Neural progenitor cell (in vitro differentiated cells): Measurements from ENCODE around the gene MAGOHB. TPM values are rescaled to one million over a fixed set of nuclear protein-coding genes. Genes with fewer than 3 reads are reported as not detected.

Experiments used
- DNase-seq: peaks from one replicate; pipeline ENCODE4 v3.0.0-alpha.2; 2016; ENCODE audit warnings: low spot score
- H2AFZ ChIP-seq: fragments of 200-600 bp; sonication (generic); replicated peaks from 2 replicates; pipeline ENCODE4 v1.6.1; 2016; ENCODE audit warnings: antibody characterized with exemption
- H3F3A ChIP-seq: fragments of 200-600 bp; sonication (generic); 2 replicates; pipeline ENCODE4 v1.6.1; 2016; ENCODE audit warnings: antibody characterized with exemption, low read depth
- H3K27ac ChIP-seq: fragments of 200-600 bp; sonication (generic); 2 replicates; pipeline ENCODE4 v1.5.1; 2016; ENCODE audit warnings: mild to moderate bottlenecking
- H3K27me3 ChIP-seq: fragments of 200-600 bp; sonication (generic); 2 replicates; pipeline ENCODE4 v1.6.1; 2016; ENCODE audit warnings: mild to moderate bottlenecking, moderate library complexity
- H3K36me3 ChIP-seq: fragments of 200-600 bp; sonication (generic); 2 replicates; pipeline ENCODE4 v1.5.1; 2016
- H3K4me1 ChIP-seq: fragments of 200-600 bp; sonication (generic); 2 replicates; pipeline ENCODE4 v1.6.1; 2016; ENCODE audit warnings: mixed run types
- H3K4me2 ChIP-seq: fragments of 200-600 bp; sonication (generic); 2 replicates; pipeline ENCODE4 v1.6.1; 2016
- H3K4me3 ChIP-seq: fragments of 200-600 bp; sonication (generic); 2 replicates; pipeline ENCODE4 v1.5.1; 2016
- H3K79me2 ChIP-seq: fragments of 200-600 bp; sonication (generic); 2 replicates; pipeline ENCODE4 v1.6.1; 2016; ENCODE audit warnings: low read depth
- H3K9ac ChIP-seq: fragments of 200-600 bp; sonication (generic); 2 replicates; pipeline ENCODE4 v1.6.1; 2016
- H3K9me3 ChIP-seq: fragments of 200-600 bp; sonication (generic); 2 replicates; pipeline ENCODE4 v1.5.1; 2016; ENCODE audit warnings: low read depth
- H4K20me1 ChIP-seq: fragments of 200-600 bp; sonication (generic); 2 replicates; pipeline ENCODE4 v1.6.1; 2016; ENCODE audit warnings: low read depth
- H3K27ac Mint-ChIP-seq: 3 replicates; pipeline ENCODE4 v1.8.0; 2021; ENCODE audit warnings: mixed read lengths
- H3K27me3 Mint-ChIP-seq: 2 replicates; pipeline ENCODE4 v1.8.0; 2022; ENCODE audit warnings: low read depth, mild to moderate bottlenecking, inconsistent platforms, moderate library complexity, mixed read lengths; ENCODE audit not compliant: insufficient read depth
- H3K36me3 Mint-ChIP-seq: 3 replicates; pipeline ENCODE4 v1.8.0; 2021; ENCODE audit warnings: mixed read lengths
- H3K4me1 Mint-ChIP-seq: 3 replicates; pipeline ENCODE4 v1.8.0; 2021; ENCODE audit warnings: mixed read lengths
- H3K4me3 Mint-ChIP-seq: 3 replicates; pipeline ENCODE4 v1.8.0; 2021; ENCODE audit warnings: mild to moderate bottlenecking, moderate library complexity, mixed read lengths
- H3K9me3 Mint-ChIP-seq: 3 replicates; pipeline ENCODE4 v1.8.0; 2020; ENCODE audit warnings: mixed read lengths
- EZH2 ChIP-seq: fragments of 200-600 bp; sonication (generic); IDR thresholded peaks from 2 replicates; pipeline ENCODE4 v1.6.1; 2017; ENCODE audit warnings: antibody characterized with exemption, mild to moderate bottlenecking, moderate library complexity
- EZH2phosphoT487 ChIP-seq: fragments of 200-600 bp; sonication (generic); IDR thresholded peaks from 2 replicates; pipeline ENCODE4 v1.6.1; 2017; ENCODE audit warnings: antibody characterized with exemption
- total RNA-seq: library from RNA; depleted of rRNA; stranded (reverse); fragments of >200 nt; gene quantifications from 2 replicates; pipeline ENCODE4 v1.2.3, GENCODE V29; 2015; ENCODE audit warnings: low replicate concordance
- TF ChIP-seq, protein P1 (sequence below): fragments of 200-600 bp; sonication (generic); IDR thresholded peaks from 2 replicates; pipeline ENCODE4 v1.5.1; 2017; ENCODE audit warnings: antibody characterized with exemption, mild to moderate bottlenecking

Gene MAGOHB
- total RNA-seq, 1 donor from 2014 or later: 53.5 TPM

DNA sequence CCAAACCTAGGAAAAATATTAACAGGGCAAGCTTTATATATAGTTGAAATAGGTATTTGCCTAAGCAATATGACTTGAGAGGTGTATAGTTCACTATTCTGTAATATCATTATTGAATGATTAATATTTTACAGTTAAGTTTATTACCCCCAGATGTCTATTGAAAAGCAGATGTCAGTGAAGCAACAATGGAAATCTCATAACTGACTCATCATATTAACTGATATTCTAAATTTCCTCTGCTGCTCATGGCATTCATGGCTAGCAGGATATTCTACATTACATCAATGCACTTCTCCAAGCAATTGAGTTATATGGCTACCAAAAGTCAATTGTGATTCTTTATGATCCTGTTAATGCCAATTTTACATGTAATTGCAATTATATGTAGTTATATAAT, 9.7 kb upstream of the MAGOHB start:
- H3K36me3 Mint-ChIP-seq: no peaks in the 10 kb centered on the region
- no peak for DNase-seq
- no peak for TF ChIP-seq EZH2phosphoT487
- Histone ChIP-seq H3K9me3 (no peaks in the 10 kb centered on the region), H2AFZ (no peak overlapping the region), H3F3A (no peaks in the 10 kb centered on the region), H3K27ac (no peak overlapping the region), H3K27me3 (no peaks in the 10 kb centered on the region), H4K20me1 (no peaks in the 10 kb centered on the region), H3K9ac (no peak overlapping the region), H3K4me3 (no peak overlapping the region), H3K36me3 (no peaks in the 10 kb centered on the region), H3K79me2 (no peaks in the 10 kb centered on the region), H3K4me1 (no peaks in the 10 kb centered on the region), H3K4me2 (no peak overlapping the region)
- H3K9me3 Mint-ChIP-seq: no peaks in the 10 kb centered on the region
- no peak overlapping the region for H3K4me3 Mint-ChIP-seq
- H3K27ac Mint-ChIP-seq: no peak overlapping the region
- H3K4me1 Mint-ChIP-seq: no peaks in the 10 kb centered on the region
- no peaks in the 10 kb centered on the region for H3K27me3 Mint-ChIP-seq

DNA sequence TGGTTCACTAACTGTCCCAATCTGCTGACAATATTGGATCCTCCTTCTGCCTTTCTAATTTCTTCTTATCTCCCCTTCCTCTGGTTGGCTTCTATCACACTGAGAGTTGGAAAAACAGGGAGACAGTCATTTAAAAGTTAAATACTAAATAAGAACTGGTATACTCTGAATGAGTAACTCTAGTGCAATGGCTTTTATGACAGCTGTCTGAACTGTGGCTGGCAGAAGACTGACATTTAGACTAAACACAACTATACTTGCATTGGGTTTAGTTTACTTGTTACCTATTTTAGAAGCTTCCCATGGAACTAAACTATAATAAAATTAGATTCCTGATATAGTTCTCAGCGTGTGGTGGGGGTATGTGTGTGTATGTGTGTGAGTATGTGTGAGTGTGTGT, 7.9 kb upstream of the MAGOHB start:
- Mint-ChIP-seq H3K9me3 (no peaks in the 10 kb centered on the region), H3K27me3 (no peaks in the 10 kb centered on the region), H3K4me3 (no peak overlapping the region), H3K4me1 (no peaks in the 10 kb centered on the region), H3K27ac (no peak overlapping the region), H3K36me3 (no peaks in the 10 kb centered on the region)
- TF ChIP-seq EZH2phosphoT487 (no peak), EZH2 (no peak)
- TF ChIP-seq, protein P1, sequence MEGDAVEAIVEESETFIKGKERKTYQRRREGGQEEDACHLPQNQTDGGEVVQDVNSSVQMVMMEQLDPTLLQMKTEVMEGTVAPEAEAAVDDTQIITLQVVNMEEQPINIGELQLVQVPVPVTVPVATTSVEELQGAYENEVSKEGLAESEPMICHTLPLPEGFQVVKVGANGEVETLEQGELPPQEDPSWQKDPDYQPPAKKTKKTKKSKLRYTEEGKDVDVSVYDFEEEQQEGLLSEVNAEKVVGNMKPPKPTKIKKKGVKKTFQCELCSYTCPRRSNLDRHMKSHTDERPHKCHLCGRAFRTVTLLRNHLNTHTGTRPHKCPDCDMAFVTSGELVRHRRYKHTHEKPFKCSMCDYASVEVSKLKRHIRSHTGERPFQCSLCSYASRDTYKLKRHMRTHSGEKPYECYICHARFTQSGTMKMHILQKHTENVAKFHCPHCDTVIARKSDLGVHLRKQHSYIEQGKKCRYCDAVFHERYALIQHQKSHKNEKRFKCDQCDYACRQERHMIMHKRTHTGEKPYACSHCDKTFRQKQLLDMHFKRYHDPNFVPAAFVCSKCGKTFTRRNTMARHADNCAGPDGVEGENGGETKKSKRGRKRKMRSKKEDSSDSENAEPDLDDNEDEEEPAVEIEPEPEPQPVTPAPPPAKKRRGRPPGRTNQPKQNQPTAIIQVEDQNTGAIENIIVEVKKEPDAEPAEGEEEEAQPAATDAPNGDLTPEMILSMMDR: no peak
- Histone ChIP-seq H2AFZ (no peak overlapping the region), H3K27me3 (no peaks in the 10 kb centered on the region), H3K4me2 (no peak overlapping the region), H3K27ac (no peak overlapping the region), H3K79me2 (no peaks in the 10 kb centered on the region), H3F3A (no peaks in the 10 kb centered on the region), H3K4me1 (no peaks in the 10 kb centered on the region), H3K36me3 (no peaks in the 10 kb centered on the region), H3K4me3 (no peak overlapping the region), H3K9me3 (no peaks in the 10 kb centered on the region), H4K20me1 (no peaks in the 10 kb centered on the region), H3K9ac (no peak overlapping the region)
- no peak for DNase-seq

DNA sequence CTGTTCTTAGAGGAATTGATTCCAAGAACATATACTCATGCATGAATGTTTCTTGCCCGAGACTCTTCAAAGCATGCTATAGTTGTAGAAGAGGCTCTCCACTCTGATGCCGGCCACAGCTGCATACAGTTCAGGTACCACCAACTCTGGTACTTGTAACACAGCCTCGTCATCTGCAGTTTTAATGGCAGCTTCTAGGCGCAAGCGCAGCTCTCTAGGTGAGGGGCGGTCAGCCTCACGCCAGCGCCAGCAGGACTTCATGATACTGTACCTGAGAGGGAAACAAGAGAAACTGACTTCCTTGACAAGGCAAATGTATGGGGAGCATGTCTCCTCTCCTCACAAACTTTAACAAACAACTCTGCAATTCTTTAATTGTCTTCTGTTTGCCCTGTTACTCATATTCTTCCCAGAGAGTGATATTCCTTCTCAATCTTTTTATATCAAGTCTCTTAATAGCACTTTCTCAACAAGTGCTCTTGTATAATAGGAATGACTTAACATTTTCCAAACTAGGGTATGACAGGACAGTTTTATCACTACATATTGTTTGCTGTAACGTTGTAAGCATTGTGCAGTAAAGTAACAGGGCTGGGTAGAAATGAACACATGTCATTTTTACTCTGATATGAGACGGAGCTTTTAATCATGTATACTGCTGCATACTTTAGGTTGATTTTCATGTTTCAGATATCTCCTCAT, 6.8 kb upstream of the MAGOHB start:
- Mint-ChIP-seq H3K9me3 (no peaks in the 10 kb centered on the region), H3K27ac (no peak overlapping the region), H3K4me3 (no peak overlapping the region)

More for the DNA sequence above, 6.8 kb upstream of the MAGOHB start:
- Histone ChIP-seq H2AFZ (peak overlapping the region; percentile 50), H3F3A (no peaks in the 10 kb centered on the region), H3K27ac (no peak overlapping the region), H3K9me3 (no peaks in the 10 kb centered on the region), H3K36me3 (no peaks in the 10 kb centered on the region), H3K4me2 (no peak overlapping the region), H3K27me3 (no peaks in the 10 kb centered on the region), H3K4me1 (no peaks in the 10 kb centered on the region), H4K20me1 (no peaks in the 10 kb centered on the region), H3K79me2 (no peaks in the 10 kb centered on the region), H3K9ac (no peak overlapping the region), H3K4me3 (no peak overlapping the region)
- no peaks in the 10 kb centered on the region for H3K27me3 Mint-ChIP-seq
- H3K36me3 Mint-ChIP-seq: no peaks in the 10 kb centered on the region
- H3K4me1 Mint-ChIP-seq: no peaks in the 10 kb centered on the region
- DNase-seq: no peak
- TF ChIP-seq, protein P1: no peak
- TF ChIP-seq EZH2phosphoT487 (no peak), EZH2 (no peak)
